IMR-90 (cell line): ENCODE results near the gene BTN1A1. TPM values are rescaled to one million over a fixed set of nuclear protein-coding genes. Genes with fewer than 3 reads are reported as not detected.

ENCODE experiments used
- ATAC-seq: fragments of 200-7000 bp; cut with Tn5 transposase; 2 replicates; pipeline ENCODE4 v1.9.1; 2020; ENCODE audit warnings: low read depth, mild to moderate bottlenecking, moderate library complexity
- BruUV-seq: library from RNA; stranded (reverse); fragments of 400-500 nt; replicated peaks from 2 replicates; lab custom pipeline; 2021; lab: Mats Ljungman, UMichigan
- CTCF ChIA-PET: fragments of 300-600 bp; formaldehyde crosslinking; extraction: SDS; loops from one replicate; lab custom pipeline; 2021; ENCODE audit warnings: antibody characterized with exemption; lab: Yijun Ruan, JAX
- POLR2A ChIA-PET: fragments of 300-600 bp; sonication (Branson Sonifier 250); formaldehyde crosslinking; loops from one replicate; lab custom pipeline; 2022; ENCODE audit warnings: antibody characterized with exemption; ENCODE audit not compliant: unreplicated experiment; lab: Charles Lee
- DNase-seq: peaks from one replicate; pipeline ENCODE4 v3.0.0; 2013
- H2AFZ ChIP-seq: replicated peaks from 2 replicates; pipeline ENCODE3; 2013; ENCODE audit warnings: low read length, mild to moderate bottlenecking; ENCODE audit not compliant: poor library complexity
- H2AK5ac ChIP-seq: 2 replicates; pipeline ENCODE4 v1.6.1; 2013; ENCODE audit warnings: low read depth, low read length, inconsistent platforms
- H2AK9ac ChIP-seq: replicated peaks from 2 replicates; pipeline ENCODE3; 2013; ENCODE audit warnings: mild to moderate bottlenecking, low read depth, low read length, moderate library complexity; ENCODE audit not compliant: poor library complexity
- H2BK120ac ChIP-seq: 2 replicates; pipeline ENCODE4 v1.6.1; 2013; ENCODE audit warnings: low read depth, low read length, inconsistent platforms
- H2BK15ac ChIP-seq: 3 replicates; pipeline ENCODE4 v1.6.1; 2013; ENCODE audit warnings: low read depth, low read length, inconsistent platforms
- H2BK20ac ChIP-seq: 2 replicates; pipeline ENCODE4 v1.6.1; 2013; ENCODE audit warnings: low read depth, mild to moderate bottlenecking, inconsistent platforms, low read length, moderate library complexity
- H2BK5ac ChIP-seq: 2 replicates; pipeline ENCODE4 v1.6.1; 2013; ENCODE audit warnings: mild to moderate bottlenecking, low read depth, low read length, inconsistent platforms; ENCODE audit not compliant: poor library complexity, severe bottlenecking
- H3K14ac ChIP-seq: replicated peaks from 2 replicates; pipeline ENCODE4 v1.6.1; 2013; ENCODE audit warnings: low read depth, low read length, inconsistent platforms
- H3K18ac ChIP-seq: 2 replicates; pipeline ENCODE4 v1.6.1; 2013; ENCODE audit warnings: low read depth, low read length, control low read depth
- H3K23ac ChIP-seq: 2 replicates; pipeline ENCODE4 v1.6.1; 2013; ENCODE audit warnings: low read depth, low read length, inconsistent platforms
- H3K27ac ChIP-seq: 2 replicates; pipeline ENCODE4 v1.5.1; 2013; ENCODE audit warnings: mild to moderate bottlenecking, control low read depth, low read length; ENCODE audit not compliant: insufficient read depth
- H3K27me3 ChIP-seq: 2 replicates; pipeline ENCODE4 v1.6.1; 2013; ENCODE audit warnings: low read length; ENCODE audit not compliant: control insufficient read depth, insufficient read depth
- H3K36me3 ChIP-seq: 2 replicates; pipeline ENCODE4 v1.6.1; 2013; ENCODE audit warnings: low read length, mixed read lengths; ENCODE audit not compliant: control insufficient read depth, insufficient read depth
- H3K4ac ChIP-seq: 2 replicates; pipeline ENCODE4 v1.6.1; 2013; ENCODE audit warnings: low read depth, low read length, inconsistent platforms
- H3K4me1 ChIP-seq: 2 replicates; pipeline ENCODE4 v1.6.1; 2013; ENCODE audit warnings: low read length, mixed read lengths; ENCODE audit not compliant: control insufficient read depth, insufficient read depth
- H3K4me2 ChIP-seq: 2 replicates; pipeline ENCODE4 v1.6.1; 2013; ENCODE audit warnings: low read depth, mild to moderate bottlenecking, control low read depth, low read length, moderate library complexity
- H3K4me3 ChIP-seq: 2 replicates; pipeline ENCODE4 v1.5.1; 2013; ENCODE audit warnings: low read depth, mild to moderate bottlenecking, control low read depth, low read length, moderate library complexity; ENCODE audit not compliant: insufficient read depth
- H3K56ac ChIP-seq: 2 replicates; pipeline ENCODE4 v1.6.1; 2013; ENCODE audit warnings: low read length, inconsistent platforms; ENCODE audit not compliant: insufficient read depth; ENCODE audit errors: extremely low read depth
- H3K79me1 ChIP-seq, 2 experiments: 2 replicates each; pipeline ENCODE4 v1.6.1; 2013; ENCODE audit warnings: low read length in 2 of 2, inconsistent platforms in 1 of 2, low read depth in 1 of 2
- H3K9ac ChIP-seq: 2 replicates; pipeline ENCODE4 v1.6.1; 2013; ENCODE audit warnings: low read depth, low read length, control low read depth
- H3K9me1 ChIP-seq: 2 replicates; pipeline ENCODE4 v1.6.1; 2013; ENCODE audit warnings: low read length, inconsistent platforms; ENCODE audit not compliant: insufficient read depth
- H3K9me3 ChIP-seq: 2 replicates; pipeline ENCODE4 v1.6.1; 2013; ENCODE audit warnings: low read length; ENCODE audit not compliant: control insufficient read depth, insufficient read depth
- H4K20me1 ChIP-seq: 2 replicates; pipeline ENCODE4 v1.6.1; 2013; ENCODE audit warnings: low read length, inconsistent platforms; ENCODE audit not compliant: insufficient read depth
- H4K5ac ChIP-seq: 2 replicates; pipeline ENCODE4 v1.6.1; 2013; ENCODE audit warnings: mild to moderate bottlenecking, low read depth, low read length, control low read depth
- H4K8ac ChIP-seq, 2 experiments: 2 replicates each; pipeline ENCODE4 v1.6.1; 2013; ENCODE audit warnings: low read depth in 2 of 2, low read length in 2 of 2, control low read depth in 1 of 2, inconsistent platforms in 1 of 2
- H4K91ac ChIP-seq: 2 replicates; pipeline ENCODE4 v1.6.1; 2013; ENCODE audit warnings: low read depth, low read length, inconsistent platforms; ENCODE audit not compliant: insufficient read depth
- CEBPB ChIP-seq: IDR thresholded peaks from 2 replicates; pipeline ENCODE4 v1.6.1; 2012; ENCODE audit warnings: low read depth, low read length, improper control_type of control experiment
- MAZ ChIP-seq: IDR thresholded peaks from 2 replicates; pipeline ENCODE4 v1.6.1; 2012; ENCODE audit warnings: low read depth, mild to moderate bottlenecking, low read length, improper control_type of control experiment, moderate library complexity, borderline replicate concordance
- MXI1 ChIP-seq: IDR thresholded peaks from 2 replicates; pipeline ENCODE4 v1.6.1; 2012; ENCODE audit warnings: low read depth, mild to moderate bottlenecking, low read length, moderate library complexity, borderline replicate concordance
- NFE2L2 ChIP-seq: fragments of 150-350 bp; IDR thresholded peaks from 2 replicates; pipeline ENCODE4 v1.6.1; 2016; ENCODE audit warnings: low read depth, mild to moderate bottlenecking, low read length
- POLR2A ChIP-seq: IDR thresholded peaks from 2 replicates; pipeline ENCODE4 v1.6.1; 2012; ENCODE audit warnings: mild to moderate bottlenecking, low read depth, low read length
- RAD21 ChIP-seq: IDR thresholded peaks from 2 replicates; pipeline ENCODE4 v1.6.1; 2012; ENCODE audit warnings: low read length, improper control_type of control experiment
- RCOR1 ChIP-seq: IDR thresholded peaks from 2 replicates; pipeline ENCODE4 v1.6.1; 2012; ENCODE audit warnings: mild to moderate bottlenecking, low read length, improper control_type of control experiment; ENCODE audit not compliant: insufficient replicate concordance
- RFX5 ChIP-seq: IDR thresholded peaks from 2 replicates; pipeline ENCODE4 v1.8.0; 2012; ENCODE audit warnings: low read depth, mild to moderate bottlenecking, low read length, moderate library complexity
- SMC3 ChIP-seq: fragments of 150-350 bp; IDR thresholded peaks from 2 replicates; pipeline ENCODE4 v1.6.1; 2016; ENCODE audit warnings: low read depth, mild to moderate bottlenecking, antibody characterized with exemption, low read length, moderate library complexity
- WGBS, 2 experiments: methylation state at CpG; one replicate each; pipeline versions ENCODE4 v1.1.5 to v1.1.7; 2013; ENCODE audit warnings: missing lambda C conversion rate in 2 of 2; ENCODE audit not compliant: insufficient read length in 1 of 2; ENCODE audit errors: extremely low coverage in 2 of 2; 5-methylcytosine and 5-hydroxymethylcytosine counted together
- dilution Hi-C: fragments of 300-500 bp; cut with HindIII; formaldehyde crosslinking; loops from one replicate; pipeline ENCODE4 v1.14.3; 2018; ENCODE audit warnings: low sequenced_read_pairs; ENCODE audit not compliant: unreplicated experiment
- in situ Hi-C: fragments of 300-500 bp; cut with MboI; formaldehyde crosslinking; loops from 3 replicates; pipeline ENCODE4 v1.14.3; 2019; ENCODE audit warnings: low sequenced_read_pairs, inconsistent platforms, mixed read lengths
- intact Hi-C: fragments of 100-400 bp; cut with micrococcal nuclease; formaldehyde crosslinking; loops from 2 replicates; pipeline ENCODE4 v1.10.0; 2022
- polyA plus RNA-seq, 3 experiments: library from polyadenylated mRNA; depleted of rRNA; stranded (reverse); fragments of >200 nt; gene quantifications; 2 replicates each; pipeline ENCODE4 v1.2.3, GENCODE V29; 2012; ENCODE audit warnings: low replicate concordance in 1 of 3
- total RNA-seq: library from RNA; depleted of rRNA; stranded (reverse); fragments of >200 nt; gene quantifications from 2 replicates; pipeline ENCODE4 v1.2.3, GENCODE V29; 2012
- TF ChIP-seq, protein P1 (sequence below): fragments of 150-350 bp; IDR thresholded peaks from 2 replicates; pipeline ENCODE4 v1.6.1; 2016; ENCODE audit warnings: low read depth, mild to moderate bottlenecking, low read length, moderate library complexity, borderline replicate concordance
- TF ChIP-seq, protein P2 (sequence below): conservative IDR thresholded peaks from 2 replicates; pipeline ENCODE4 v1.5.1; 2012; ENCODE audit warnings: mild to moderate bottlenecking, low read depth, low read length, improper control_type of control experiment
- TF ChIP-seq, protein P3 (sequence below): fragments of 150-350 bp; IDR thresholded peaks from 2 replicates; pipeline ENCODE4 v1.6.1; 2017; ENCODE audit warnings: mild to moderate bottlenecking, antibody characterized with exemption, low read length, low read depth

Gene BTN1A1
- total and polyA plus RNA-seq, 2 of the 4 experiments (the other 2 are of a cell fraction), result not detected

DNA sequence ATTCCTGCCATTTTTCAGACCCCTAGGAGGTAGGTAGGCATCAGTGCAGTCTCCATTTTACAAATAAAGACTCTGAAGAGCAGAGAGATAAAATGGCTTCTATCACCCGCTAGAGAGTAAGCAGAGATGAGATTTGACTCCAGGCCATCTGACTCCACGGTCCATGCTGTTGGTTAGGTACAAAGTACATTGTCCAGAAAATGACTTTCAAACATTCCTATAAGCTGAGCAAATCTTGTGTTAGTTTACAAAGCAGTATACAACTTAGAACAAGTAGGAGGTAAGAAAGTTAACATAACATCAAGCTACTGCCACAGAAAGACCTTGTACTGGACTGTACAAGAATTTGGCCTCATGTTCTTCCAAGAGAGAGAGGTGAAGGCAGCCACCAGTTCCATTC is 14.9 kb downstream of the BTN1A1 start:
- H3K18ac ChIP-seq, result no peak overlapping the region; the same call in 1 of the 2 replicates
- dilution Hi-C loops, result no loop called here
- peak overlapping the region; percentile 49 for H3K4ac ChIP-seq
- H3K79me1 ChIP-seq, result no peaks in the 10 kb centered on the region; a peak in 1 of 4 replicates
- WGBS, 2 experiments, result no CpG with 5 or more reads among the region's 2 CpGs
- H2BK120ac ChIP-seq, result peak overlapping the region; percentile 57
- no peak overlapping the region for H2AK9ac ChIP-seq
- POLR2A ChIA-PET, result no interaction called here
- no peak overlapping the region for H3K9ac ChIP-seq
- H4K91ac ChIP-seq, result 0 out of 2 replicates have a peak overlapping the region, but pooled peaks have one; percentile 3
- no peak overlapping the region; the same call in 1 of the 2 replicates for H4K5ac ChIP-seq
- H3K4me3 ChIP-seq, result no peak overlapping the region
- H2AK5ac ChIP-seq, result no peak overlapping the region
- no peak overlapping the region; the same call in 1 of the 2 replicates for H3K14ac ChIP-seq
- peak overlapping the region; percentile 28; the same call in 1 of the 2 replicates for H3K4me2 ChIP-seq
- peak overlapping the region; percentile 20; the same call in 1 of the 2 replicates for H2BK20ac ChIP-seq
- H3K9me1 ChIP-seq, result peaks cover 8% of the 10 kb centered on the region
- ATAC-seq, result peak; percentile 85
- CTCF ChIA-PET, result no interaction called here
- H4K8ac ChIP-seq, result peak overlapping the region in 1 of 2 experiments; percentile 6; a peak in 1 of 4 replicates
- no peak overlapping the region for H3K27ac ChIP-seq
- no peaks in the 10 kb centered on the region for H3K9me3 ChIP-seq
- H2BK5ac ChIP-seq, result peak overlapping the region; percentile 84
- intact Hi-C loops, result no loop called here
- no TSS peak for BruUV-seq
- H4K20me1 ChIP-seq, result no peaks in the 10 kb centered on the region
- no peaks in the 10 kb centered on the region for H3K36me3 ChIP-seq
- peak; percentile 73 for DNase-seq
- peaks cover 2% of the 10 kb centered on the region; the same call in 1 of the 2 replicates for H3K4me1 ChIP-seq
- in situ Hi-C loops, result no loop called here
- H2AFZ ChIP-seq, result no peak overlapping the region
- TF ChIP-seq CEBPB (no peak), POLR2A (no peak), NFE2L2 (no peak), RFX5 (no peak), RAD21 (no peak), RCOR1 (no peak), MAZ (no peak), SMC3 (no peak), MXI1 (no peak)
- TF ChIP-seq, protein P1, sequence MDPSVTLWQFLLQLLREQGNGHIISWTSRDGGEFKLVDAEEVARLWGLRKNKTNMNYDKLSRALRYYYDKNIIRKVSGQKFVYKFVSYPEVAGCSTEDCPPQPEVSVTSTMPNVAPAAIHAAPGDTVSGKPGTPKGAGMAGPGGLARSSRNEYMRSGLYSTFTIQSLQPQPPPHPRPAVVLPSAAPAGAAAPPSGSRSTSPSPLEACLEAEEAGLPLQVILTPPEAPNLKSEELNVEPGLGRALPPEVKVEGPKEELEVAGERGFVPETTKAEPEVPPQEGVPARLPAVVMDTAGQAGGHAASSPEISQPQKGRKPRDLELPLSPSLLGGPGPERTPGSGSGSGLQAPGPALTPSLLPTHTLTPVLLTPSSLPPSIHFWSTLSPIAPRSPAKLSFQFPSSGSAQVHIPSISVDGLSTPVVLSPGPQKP, result no peak
- TF ChIP-seq, protein P2, sequence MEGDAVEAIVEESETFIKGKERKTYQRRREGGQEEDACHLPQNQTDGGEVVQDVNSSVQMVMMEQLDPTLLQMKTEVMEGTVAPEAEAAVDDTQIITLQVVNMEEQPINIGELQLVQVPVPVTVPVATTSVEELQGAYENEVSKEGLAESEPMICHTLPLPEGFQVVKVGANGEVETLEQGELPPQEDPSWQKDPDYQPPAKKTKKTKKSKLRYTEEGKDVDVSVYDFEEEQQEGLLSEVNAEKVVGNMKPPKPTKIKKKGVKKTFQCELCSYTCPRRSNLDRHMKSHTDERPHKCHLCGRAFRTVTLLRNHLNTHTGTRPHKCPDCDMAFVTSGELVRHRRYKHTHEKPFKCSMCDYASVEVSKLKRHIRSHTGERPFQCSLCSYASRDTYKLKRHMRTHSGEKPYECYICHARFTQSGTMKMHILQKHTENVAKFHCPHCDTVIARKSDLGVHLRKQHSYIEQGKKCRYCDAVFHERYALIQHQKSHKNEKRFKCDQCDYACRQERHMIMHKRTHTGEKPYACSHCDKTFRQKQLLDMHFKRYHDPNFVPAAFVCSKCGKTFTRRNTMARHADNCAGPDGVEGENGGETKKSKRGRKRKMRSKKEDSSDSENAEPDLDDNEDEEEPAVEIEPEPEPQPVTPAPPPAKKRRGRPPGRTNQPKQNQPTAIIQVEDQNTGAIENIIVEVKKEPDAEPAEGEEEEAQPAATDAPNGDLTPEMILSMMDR, result no peak
- TF ChIP-seq, protein P3, sequence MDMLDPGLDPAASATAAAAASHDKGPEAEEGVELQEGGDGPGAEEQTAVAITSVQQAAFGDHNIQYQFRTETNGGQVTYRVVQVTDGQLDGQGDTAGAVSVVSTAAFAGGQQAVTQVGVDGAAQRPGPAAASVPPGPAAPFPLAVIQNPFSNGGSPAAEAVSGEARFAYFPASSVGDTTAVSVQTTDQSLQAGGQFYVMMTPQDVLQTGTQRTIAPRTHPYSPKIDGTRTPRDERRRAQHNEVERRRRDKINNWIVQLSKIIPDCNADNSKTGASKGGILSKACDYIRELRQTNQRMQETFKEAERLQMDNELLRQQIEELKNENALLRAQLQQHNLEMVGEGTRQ, result no peak
- H3K27me3 ChIP-seq, result peaks cover under 1% of the 10 kb centered on the region; the same call in 1 of the 2 replicates
- no peak overlapping the region for H3K56ac ChIP-seq
- no peak overlapping the region for H2BK15ac ChIP-seq
- peak overlapping the region; percentile 52; the same call in 1 of the 2 replicates for H3K23ac ChIP-seq
